RWPE2 (cell line): ENCODE data around the gene GNG11.

Experiments
- ATAC-seq: fragments of 200-7000 bp; cut with Tn5 transposase; 3 replicates; pipeline ENCODE4 v1.9.1; 2021; ENCODE audit warnings: low read depth
- DNase-seq: peaks from one replicate; pipeline ENCODE4 v3.0.0-alpha.2; 2020; ENCODE audit warnings: low spot score
- H3K27ac ChIP-seq: fragments of 450-650 bp; 2 replicates; pipeline ENCODE4 v1.5.1; 2017; ENCODE audit warnings: mild to moderate bottlenecking; ENCODE audit not compliant: poor library complexity, severe bottlenecking
- H3K27me3 ChIP-seq: fragments of 250-450 bp; sonication (Bioruptor Pico); 2 replicates; pipeline ENCODE4 v1.5.1; 2021; ENCODE audit warnings: mild to moderate bottlenecking, moderate library complexity; ENCODE audit not compliant: insufficient read depth, poor library complexity, severe bottlenecking
- H3K36me3 ChIP-seq: fragments of 250-450 bp; sonication (Bioruptor Pico); 2 replicates; pipeline ENCODE4 v1.5.1; 2020; ENCODE audit warnings: low read depth, mild to moderate bottlenecking, moderate library complexity
- H3K4me1 ChIP-seq: fragments of 250-450 bp; sonication (Bioruptor Pico); 2 replicates; pipeline ENCODE4 v1.5.1; 2021; ENCODE audit warnings: mild to moderate bottlenecking, moderate library complexity; ENCODE audit not compliant: insufficient read depth, poor library complexity, severe bottlenecking
- H3K4me3 ChIP-seq: fragments of 250-450 bp; sonication (Bioruptor Pico); 2 replicates; pipeline ENCODE4 v1.5.1; 2021; ENCODE audit warnings: mild to moderate bottlenecking, moderate library complexity; ENCODE audit not compliant: severe bottlenecking
- H3K9me3 ChIP-seq: fragments of 250-450 bp; sonication (Bioruptor Pico); 2 replicates; pipeline ENCODE4 v1.5.1; 2021; ENCODE audit warnings: mild to moderate bottlenecking, moderate library complexity; ENCODE audit not compliant: severe bottlenecking
- TF ChIP-seq, protein P1 (sequence below): fragments of 450-650 bp; IDR thresholded peaks from one replicate; pipeline ENCODE4 v1.5.1; 2017; ENCODE audit warnings: mild to moderate bottlenecking, moderate library complexity; ENCODE audit not compliant: poor library complexity, severe bottlenecking

GNG11 gene

DNA sequence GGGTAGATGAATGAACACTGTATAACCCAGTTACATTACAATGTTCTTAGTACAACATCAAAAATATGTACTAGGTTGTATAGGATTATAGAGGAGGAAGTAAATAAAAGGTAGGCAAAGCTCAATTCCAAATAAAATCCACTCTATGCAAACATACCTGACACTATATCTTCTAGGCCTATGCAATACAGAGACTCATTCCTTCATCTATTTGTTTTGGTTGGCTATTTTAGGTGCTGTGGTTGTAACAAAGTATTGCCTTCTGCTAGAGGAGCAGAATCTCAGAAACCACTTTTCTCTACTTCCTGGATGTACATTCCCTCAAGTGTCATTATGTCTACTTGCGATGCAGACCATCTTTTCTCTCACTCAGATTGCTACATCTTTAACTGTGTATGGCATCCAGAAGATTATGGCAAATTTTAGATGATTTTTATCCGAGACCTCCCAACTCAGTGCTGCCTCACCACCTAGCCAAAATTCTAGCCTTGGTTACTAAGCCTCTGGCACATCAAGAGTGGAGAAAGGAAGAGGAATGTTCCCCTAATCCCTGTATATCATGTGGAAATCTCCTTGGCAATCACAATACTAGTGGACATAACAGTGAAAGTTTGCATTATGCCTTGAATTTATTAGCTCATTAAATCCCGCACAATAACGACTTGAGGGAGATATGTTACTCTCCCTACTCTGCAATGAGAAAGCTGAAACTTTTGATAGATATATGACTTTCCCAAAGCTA lies 25.5 kb upstream of the GNG11 start:
- Histone ChIP-seq H3K27me3 (no peaks in the 10 kb centered on the region), H3K27ac (no peak overlapping the region), H3K9me3 (no peaks in the 10 kb centered on the region), H3K36me3 (no peaks in the 10 kb centered on the region), H3K4me3 (no peak overlapping the region), H3K4me1 (no peaks in the 10 kb centered on the region)
- ATAC-seq (no peak), DNase-seq (no peak)
- TF ChIP-seq, protein P1, sequence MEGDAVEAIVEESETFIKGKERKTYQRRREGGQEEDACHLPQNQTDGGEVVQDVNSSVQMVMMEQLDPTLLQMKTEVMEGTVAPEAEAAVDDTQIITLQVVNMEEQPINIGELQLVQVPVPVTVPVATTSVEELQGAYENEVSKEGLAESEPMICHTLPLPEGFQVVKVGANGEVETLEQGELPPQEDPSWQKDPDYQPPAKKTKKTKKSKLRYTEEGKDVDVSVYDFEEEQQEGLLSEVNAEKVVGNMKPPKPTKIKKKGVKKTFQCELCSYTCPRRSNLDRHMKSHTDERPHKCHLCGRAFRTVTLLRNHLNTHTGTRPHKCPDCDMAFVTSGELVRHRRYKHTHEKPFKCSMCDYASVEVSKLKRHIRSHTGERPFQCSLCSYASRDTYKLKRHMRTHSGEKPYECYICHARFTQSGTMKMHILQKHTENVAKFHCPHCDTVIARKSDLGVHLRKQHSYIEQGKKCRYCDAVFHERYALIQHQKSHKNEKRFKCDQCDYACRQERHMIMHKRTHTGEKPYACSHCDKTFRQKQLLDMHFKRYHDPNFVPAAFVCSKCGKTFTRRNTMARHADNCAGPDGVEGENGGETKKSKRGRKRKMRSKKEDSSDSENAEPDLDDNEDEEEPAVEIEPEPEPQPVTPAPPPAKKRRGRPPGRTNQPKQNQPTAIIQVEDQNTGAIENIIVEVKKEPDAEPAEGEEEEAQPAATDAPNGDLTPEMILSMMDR, result no peak

DNA sequence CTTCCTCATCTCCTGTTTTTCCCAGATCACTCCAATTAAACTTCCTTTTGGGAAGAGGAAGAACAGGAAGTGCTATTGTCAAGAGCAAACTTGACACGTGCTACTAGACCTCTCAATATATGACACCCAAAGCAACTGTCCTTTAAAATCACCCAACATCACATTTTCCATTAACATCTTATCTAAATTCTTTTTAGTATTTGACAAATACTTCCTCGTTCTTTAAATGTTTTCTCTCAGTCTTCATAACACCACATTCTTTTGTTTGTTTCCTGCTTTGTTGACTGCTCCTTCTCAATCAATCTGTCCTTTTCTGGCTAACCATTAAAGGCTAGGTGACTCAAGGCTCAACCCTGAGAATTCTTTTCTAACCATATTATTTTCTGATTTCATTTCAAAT lies 23.9 kb upstream of the GNG11 start:
- no peak for DNase-seq
- ATAC-seq, result no peak
- H3K4me3 ChIP-seq, result no peak overlapping the region
- H3K4me1 ChIP-seq, result no peaks in the 10 kb centered on the region
- no peak overlapping the region for H3K27ac ChIP-seq
- TF ChIP-seq, protein P1, result no peak
- no peaks in the 10 kb centered on the region for H3K9me3 ChIP-seq
- H3K27me3 ChIP-seq, result no peaks in the 10 kb centered on the region
- no peaks in the 10 kb centered on the region for H3K36me3 ChIP-seq

DNA sequence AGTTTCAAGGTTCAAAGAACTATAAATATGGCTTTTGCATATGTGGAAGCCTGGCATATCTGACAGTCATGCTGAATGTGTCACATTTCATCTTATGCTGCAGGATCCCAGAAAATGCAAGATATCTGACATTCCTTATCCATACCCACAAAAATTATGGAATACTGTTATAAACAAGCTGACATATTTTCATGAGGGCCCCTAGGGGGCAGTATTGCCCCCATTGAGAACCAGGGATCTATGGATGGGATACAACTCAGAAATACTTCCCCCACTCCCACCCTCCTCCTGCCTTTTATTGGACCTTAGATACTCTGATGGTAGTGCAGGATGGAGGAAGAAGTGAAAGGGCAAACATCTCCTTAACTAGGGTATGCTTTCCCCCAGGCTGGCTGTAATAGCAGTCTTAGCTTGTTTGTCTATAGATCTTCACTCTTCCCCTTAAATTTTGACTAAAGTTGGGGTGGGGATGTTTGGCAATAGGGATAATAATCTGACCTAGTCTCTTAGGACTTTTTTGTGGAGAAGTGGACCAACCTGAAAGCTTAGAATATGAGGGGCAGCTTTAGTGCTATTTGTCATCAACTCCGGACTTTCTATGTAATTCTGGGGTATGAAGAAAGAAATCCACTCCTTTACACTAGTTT lies 18.6 kb upstream of the GNG11 start:
- TF ChIP-seq, protein P1, result peak; percentile 78
- no peaks in the 10 kb centered on the region for H3K4me1 ChIP-seq
- H3K4me3 ChIP-seq, result no peak overlapping the region
- H3K9me3 ChIP-seq, result no peaks in the 10 kb centered on the region
- H3K36me3 ChIP-seq, result no peaks in the 10 kb centered on the region
- DNase-seq (no peak), ATAC-seq (no peak)
- no peaks in the 10 kb centered on the region for H3K27me3 ChIP-seq
- no peak overlapping the region for H3K27ac ChIP-seq

DNA sequence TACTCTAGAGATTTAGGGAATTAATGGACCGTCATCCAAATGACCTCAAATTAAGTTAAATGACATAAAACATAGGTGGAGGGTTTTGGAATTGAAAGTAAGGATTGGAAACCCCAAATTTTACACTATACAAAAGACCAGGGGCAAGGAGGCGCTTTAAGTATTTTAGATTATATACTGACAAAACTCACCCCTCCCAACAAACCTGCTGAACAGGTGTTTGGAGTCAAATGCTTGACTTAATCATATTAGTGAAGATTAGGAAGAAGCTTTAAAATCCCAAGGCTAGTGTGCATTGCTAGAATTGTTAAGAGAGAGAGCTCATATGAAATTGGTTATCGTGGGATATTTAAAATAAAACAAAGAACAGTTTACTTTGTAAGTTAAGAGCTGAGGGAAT lies 15.3 kb upstream of the GNG11 start, which contains the start of gene GNGT1:
TSS of gene GNGT1 (plus strand) at position 301 of the 400 bp plus-strand sequence. CDS start 180 bp downstream, outside the sequence.
- TF ChIP-seq, protein P1, result no peak
- no peak within 1 kb of the TSS for H3K4me3 ChIP-seq
- no peak within 1 kb of the TSS for H3K27ac ChIP-seq
- ATAC-seq, result no peak
- H3K36me3 ChIP-seq, result no peaks in the 10 kb centered on the region
- H3K4me1 ChIP-seq, result peaks cover 4% of the 10 kb centered on the region
- no peaks in the 10 kb centered on the region for H3K9me3 ChIP-seq
- H3K27me3 ChIP-seq, result no peaks in the 10 kb centered on the region
- DNase-seq, result no peak
